ENCODE results near the gene EEPD1.
"Not testable (repeated sequence)": the region's sequence is repeated elsewhere in the genome, so short reads cannot be mapped to it uniquely, and the experiment has no call there.

Gene EEPD1

GRCh38 chr7:36232555-36232954 is 79.5 kb downstream of the EEPD1 start:
- no peak for TF ChIP-seq CTCF (IDR thresholded peaks at IDR 0.05; ENCODE audit: low read depth, low read length)
- no peak for DNase-seq
- no peaks in the 10 kb centered on the region for H3K9me3 ChIP-seq (ENCODE audit: severe bottlenecking)

GRCh38 chr7:36232971-36233550 is 80.0 kb downstream of the EEPD1 start:
- DNase-seq, result no peak
- no peak overlapping the region for H3K27ac ChIP-seq
- H3K36me3 ChIP-seq, result no peaks in the 10 kb centered on the region
- no peak overlapping the region for H3K4me3 ChIP-seq (ENCODE audit: low read depth, low read length)
- no peaks in the 10 kb centered on the region for H3K27me3 ChIP-seq (ENCODE audit: insufficient read depth, low read depth, severe bottlenecking)
- no peak for TF ChIP-seq CTCF (IDR thresholded peaks at IDR 0.05; ENCODE audit: low read depth, low read length)
- H3K9me3 ChIP-seq (ENCODE audit: severe bottlenecking), result no peaks in the 10 kb centered on the region

More at GRCh38 chr7:36232555-36232954, 79.5 kb downstream of the EEPD1 start:
- H3K27ac ChIP-seq, result no peak overlapping the region
- H3K4me3 ChIP-seq (ENCODE audit: low read depth, low read length), result no peak overlapping the region
- H3K36me3 ChIP-seq, result no peaks in the 10 kb centered on the region
- H3K27me3 ChIP-seq (ENCODE audit: insufficient read depth, low read depth, severe bottlenecking), result no peaks in the 10 kb centered on the region

GRCh38 chr7:36236073-36236472 is 83.0 kb downstream of the EEPD1 start:
- Histone ChIP-seq H3K27ac (no peak overlapping the region), H3K9me3 (ENCODE audit: severe bottlenecking) (no peaks in the 10 kb centered on the region), H3K36me3 (no peaks in the 10 kb centered on the region), H3K4me3 (ENCODE audit: low read depth, low read length) (no peak overlapping the region), H3K27me3 (ENCODE audit: insufficient read depth, low read depth, severe bottlenecking) (no peaks in the 10 kb centered on the region)
- no peak for TF ChIP-seq CTCF (IDR thresholded peaks at IDR 0.05; ENCODE audit: low read depth, low read length)
- DNase-seq, result no peak

- Histone ChIP-seq H3K36me3 (no peaks in the 10 kb centered on the region), H3K4me3 (ENCODE audit: low read depth, low read length) (no peak overlapping the region), H3K27ac (no peak overlapping the region), H3K9me3 (ENCODE audit: severe bottlenecking) (no peaks in the 10 kb centered on the region), H3K27me3 (ENCODE audit: insufficient read depth, low read depth, severe bottlenecking) (no peaks in the 10 kb centered on the region)
- TF ChIP-seq CTCF (IDR thresholded peaks at IDR 0.05; ENCODE audit: low read depth, low read length), result no peak
- no peak for DNase-seq
Observed at GRCh38 chr7:36238138-36238537, 85.1 kb downstream of the EEPD1 start.

GRCh38 chr7:36243356-36243755 is 90.3 kb downstream of the EEPD1 start:
- H3K27me3 ChIP-seq (ENCODE audit: insufficient read depth, low read depth, severe bottlenecking); H3K36me3 ChIP-seq; H3K9me3 ChIP-seq (ENCODE audit: severe bottlenecking); DNase-seq; H3K4me3 ChIP-seq (ENCODE audit: low read depth, low read length); H3K27ac ChIP-seq: not testable (repeated sequence)

GRCh38 chr7:36244001-36244400 is 90.9 kb downstream of the EEPD1 start:
- not testable (repeated sequence) for DNase-seq; H3K27me3 ChIP-seq (ENCODE audit: insufficient read depth, low read depth, severe bottlenecking); H3K9me3 ChIP-seq (ENCODE audit: severe bottlenecking); H3K4me3 ChIP-seq (ENCODE audit: low read depth, low read length); H3K36me3 ChIP-seq; H3K27ac ChIP-seq

- no peaks in the 10 kb centered on the region for H3K36me3 ChIP-seq
- H3K4me3 ChIP-seq (ENCODE audit: low read depth, low read length), result no peak overlapping the region
- H3K9me3 ChIP-seq (ENCODE audit: severe bottlenecking), result no peaks in the 10 kb centered on the region
- no peak for TF ChIP-seq CTCF (IDR thresholded peaks at IDR 0.05; ENCODE audit: low read depth, low read length)
- no peak overlapping the region for H3K27ac ChIP-seq
- no peaks in the 10 kb centered on the region for H3K27me3 ChIP-seq (ENCODE audit: insufficient read depth, low read depth, severe bottlenecking)
- DNase-seq, result no peak
Observed at GRCh38 chr7:36244429-36244828, 91.4 kb downstream of the EEPD1 start.
